NCI-H1105 treated with DMSO at 0.1 percent for 48 hours (cell line): ENCODE results near the gene TNNC2.
"Not testable (repeated sequence)": the region's sequence is repeated elsewhere in the genome, so short reads cannot be mapped to it uniquely, and the experiment has no call there.

Experiments
- DNase-seq: peaks from one replicate; lab custom pipeline; 2025; lab: John Stamatoyannopoulos, UW

Gene TNNC2

DNA sequence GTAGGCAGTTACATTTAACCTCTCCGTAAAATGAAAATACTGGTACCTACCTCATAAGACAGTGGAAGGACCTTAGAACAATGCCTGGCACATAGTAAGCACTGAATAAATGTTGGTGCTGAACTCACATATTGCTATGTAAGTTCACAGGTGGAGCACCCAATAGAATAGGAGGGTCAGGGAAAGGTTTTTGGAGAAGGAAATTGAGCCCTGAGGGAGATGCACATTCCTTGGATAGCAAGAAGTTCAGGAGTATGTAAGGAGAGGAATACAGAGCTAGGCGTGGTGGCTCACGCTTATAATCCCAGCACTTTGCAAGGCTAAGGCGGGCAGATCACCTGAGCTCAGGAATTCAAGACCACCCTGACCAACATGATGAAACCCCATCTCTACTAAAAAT, 7.6 kb downstream of the TNNC2 start:
- no peak for DNase-seq

DNA sequence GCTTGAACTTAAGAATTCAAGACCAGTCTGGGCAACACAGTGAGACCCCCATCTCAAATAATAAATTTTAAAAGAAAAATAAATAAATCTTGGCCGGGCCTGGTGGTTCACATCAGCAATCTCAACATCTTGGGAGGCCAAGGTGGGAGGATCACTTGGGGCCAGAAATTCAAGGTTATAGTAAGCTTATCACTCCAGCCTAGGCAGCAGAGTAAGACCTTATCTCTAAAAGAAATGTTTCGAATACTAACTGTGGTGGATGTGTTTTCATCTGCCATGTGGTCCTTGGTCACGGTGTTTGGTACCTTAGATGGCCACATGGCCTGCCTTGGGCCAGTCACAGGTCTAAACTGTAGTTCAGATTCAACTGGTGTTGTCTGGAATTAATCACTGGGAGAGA, 8.9 kb downstream of the TNNC2 start:
- DNase-seq, result no peak

DNA sequence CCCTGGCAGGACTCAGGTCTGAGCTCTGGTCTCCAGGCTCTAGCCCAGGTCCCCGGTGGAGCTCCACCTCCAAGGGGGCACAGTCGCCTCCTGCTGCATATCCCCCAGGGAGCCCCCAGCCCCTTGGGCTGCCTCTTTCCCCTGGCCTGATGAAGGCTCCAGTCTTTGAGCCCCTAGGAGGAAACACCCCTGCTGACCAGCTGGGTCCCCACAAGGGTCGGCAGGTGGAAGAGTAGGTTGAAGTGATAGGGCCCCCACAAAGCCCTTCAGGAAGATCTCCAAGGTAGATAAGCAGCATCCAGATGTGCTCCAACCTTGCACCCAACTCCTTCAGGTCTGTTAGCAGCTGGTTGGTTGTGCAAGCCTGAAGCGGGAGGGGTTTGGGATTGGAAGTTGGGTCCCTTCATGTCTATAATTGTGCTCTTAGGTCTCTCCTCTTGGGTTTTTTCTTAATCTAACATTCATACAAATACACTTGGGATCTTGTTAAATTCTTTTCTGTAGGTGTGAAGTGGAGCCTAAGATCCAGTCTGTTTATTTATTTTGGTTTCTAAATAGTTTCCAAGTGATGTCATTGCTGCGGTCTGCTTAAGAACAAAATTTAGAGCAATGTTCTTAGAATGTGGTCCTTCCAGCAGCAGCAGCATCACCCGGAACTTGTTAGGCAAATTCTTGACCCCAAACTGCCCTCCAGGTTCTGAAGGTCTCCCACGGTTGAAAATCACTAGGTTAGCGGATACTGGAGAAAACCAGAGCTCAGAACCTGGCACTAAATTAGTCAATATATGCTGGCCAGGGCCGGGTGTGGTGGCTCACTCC, 9.5 kb downstream of the TNNC2 start:
- no peak for DNase-seq

DNA sequence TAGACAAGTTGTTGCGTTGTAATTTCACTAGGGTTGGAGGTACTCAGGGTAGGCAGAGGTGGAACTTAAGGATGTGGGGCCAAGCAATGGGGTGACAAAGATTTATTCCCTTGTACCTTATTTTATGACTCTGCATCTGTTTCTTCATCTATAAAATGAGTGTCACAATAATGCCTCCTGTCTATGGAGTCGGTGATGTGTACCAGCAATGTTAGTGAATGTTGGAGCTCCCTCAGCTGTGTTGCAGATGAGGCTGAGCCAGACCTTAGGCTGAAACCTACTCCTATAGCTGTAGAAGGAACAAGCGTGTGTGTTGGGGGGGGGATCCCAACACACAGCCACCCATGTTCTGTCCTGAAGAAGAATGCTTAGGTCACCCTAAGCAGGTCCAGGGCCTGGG, 10.2 kb downstream of the TNNC2 start:
- no peak for DNase-seq

DNA sequence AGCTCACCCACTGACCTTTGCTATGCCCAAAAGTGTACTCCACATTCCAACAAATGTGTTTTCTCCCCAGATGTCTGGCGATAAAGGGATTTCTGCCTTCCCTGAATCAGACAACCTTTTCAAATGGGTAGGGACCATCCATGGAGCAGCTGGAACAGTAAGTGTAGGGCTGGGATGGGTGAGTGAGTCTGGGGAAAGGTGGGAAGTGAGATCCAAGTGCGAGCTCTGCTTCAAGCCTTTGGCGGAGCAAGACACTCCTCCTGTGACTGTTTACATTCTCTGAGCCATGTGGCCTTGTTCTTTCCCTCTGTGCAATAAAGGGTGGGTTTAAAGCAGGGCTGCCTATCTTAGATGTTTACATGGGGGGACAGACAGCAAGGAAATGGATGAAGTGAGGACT, 12.8 kb downstream of the TNNC2 start:
- DNase-seq, result no peak

DNA sequence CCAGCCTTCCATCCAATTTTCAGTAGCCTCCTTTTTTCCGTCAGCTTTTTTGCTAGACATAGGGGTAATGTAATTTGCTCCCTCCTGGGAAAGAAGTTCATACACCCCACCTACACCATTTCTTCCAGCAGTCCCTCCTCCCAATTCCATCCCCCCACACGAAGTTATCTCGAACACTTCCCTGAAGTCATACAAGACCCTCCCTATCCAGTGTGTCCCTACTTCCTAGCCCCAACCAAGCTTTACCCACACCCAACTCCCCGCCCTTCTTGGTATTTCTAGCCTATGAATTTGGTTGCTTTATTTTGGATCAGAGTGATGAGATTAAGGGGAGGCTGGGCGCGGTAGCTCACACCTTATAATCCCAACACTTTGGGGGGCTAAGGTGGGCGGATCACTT, 13.6 kb downstream of the TNNC2 start:
- no peak for DNase-seq

DNA sequence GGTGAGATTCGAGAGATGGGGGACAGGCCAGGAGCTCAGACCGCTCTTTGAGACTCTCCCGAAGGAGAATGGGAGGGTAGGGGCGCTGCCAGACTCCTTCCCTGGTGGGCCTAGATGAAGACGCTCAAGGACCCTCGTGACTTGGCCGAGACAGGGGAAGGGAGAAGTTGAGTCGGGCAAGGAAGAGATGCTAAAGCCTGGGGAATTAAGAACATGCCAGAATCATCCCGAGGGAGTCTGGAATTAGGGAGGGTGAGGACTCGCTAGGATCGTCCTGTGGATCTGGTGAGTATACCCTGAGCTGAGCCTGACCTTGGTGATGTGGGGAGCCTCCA, 14.1 kb downstream of the TNNC2 start:
- DNase-seq, result no peak

DNA sequence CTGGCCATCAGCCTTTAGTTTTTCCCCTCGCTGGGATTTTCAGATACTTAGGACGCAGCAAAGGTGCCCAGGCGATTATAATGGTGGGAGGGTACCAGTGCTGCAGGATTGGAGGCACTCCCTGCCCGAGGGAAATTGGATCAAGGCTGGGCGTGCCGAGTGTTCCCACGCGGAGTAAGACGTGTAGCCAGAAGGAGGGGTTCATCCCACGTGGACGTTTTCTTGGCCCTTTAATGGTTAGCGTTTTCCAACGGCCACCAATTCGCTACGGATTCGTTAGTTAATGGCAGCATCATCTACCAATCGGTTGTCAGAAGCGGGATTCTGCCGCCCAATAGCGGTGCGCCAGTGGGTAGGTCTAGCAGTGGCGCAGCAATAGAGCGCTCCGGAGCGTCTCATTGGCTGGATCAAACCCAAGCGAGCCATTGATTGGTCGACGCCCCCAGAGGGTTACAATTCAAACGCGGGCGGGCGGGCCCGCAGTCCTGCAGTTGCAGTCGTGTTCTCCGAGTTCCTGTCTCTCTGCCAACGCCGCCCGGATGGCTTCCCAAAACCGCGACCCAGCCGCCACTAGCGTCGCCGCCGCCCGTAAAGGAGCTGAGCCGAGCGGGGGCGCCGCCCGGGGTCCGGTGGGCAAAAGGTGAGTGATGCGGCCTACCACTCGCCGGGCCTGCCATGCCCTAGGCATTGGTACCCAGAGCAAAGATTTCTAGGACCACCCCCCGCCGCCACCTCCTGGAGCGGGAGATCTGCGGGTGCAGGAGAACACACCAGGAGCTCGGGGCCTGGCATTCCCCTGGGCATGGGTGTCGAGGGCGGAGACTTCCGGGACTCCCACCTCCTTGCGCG, 14.7 kb downstream of the TNNC2 start, which contains the start of gene UBE2C:
Gene UBE2C, plus strand, starts transcription at position 488 of the 849 bp plus-strand sequence. Its CDS starts 52 bp downstream, at position 540.
- peak; percentile 100 for DNase-seq

DNA sequence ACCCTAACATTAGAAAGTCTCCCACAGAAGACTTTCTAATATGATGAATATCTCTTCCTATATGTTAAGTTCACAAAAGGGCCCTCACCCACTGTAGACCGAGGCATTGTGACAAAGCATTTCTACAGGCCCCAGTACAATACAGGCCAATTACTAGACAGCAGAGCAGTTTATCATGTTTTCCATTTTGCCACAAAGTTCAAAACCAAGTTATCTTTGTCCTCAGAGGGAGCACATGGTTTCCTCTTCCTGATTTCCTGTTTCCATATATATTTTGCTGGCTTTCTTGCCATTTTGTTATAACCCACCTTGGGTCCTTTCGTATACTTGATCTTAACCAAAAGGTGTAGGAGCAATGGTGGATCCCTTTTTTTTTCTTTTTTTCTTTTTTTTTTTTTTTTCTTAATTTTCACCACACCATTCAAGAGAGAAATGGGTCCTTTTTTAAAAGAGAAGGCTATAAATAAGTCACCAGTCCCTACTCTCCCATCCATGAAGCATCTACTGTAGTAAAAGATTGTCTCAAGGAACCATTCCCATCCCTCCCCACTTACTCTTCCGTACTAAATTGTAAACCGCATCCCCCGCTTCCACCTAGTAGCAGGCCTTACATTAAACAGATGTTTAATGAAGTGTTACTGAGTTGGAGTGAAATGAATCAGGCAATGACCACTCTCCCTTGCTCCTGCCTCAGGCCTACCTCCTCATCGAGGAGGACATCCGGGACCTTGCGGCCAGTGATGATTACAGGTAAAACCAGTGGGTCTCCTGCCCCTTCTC, 16.7 kb downstream of the TNNC2 start:
- no peak for DNase-seq

DNA sequence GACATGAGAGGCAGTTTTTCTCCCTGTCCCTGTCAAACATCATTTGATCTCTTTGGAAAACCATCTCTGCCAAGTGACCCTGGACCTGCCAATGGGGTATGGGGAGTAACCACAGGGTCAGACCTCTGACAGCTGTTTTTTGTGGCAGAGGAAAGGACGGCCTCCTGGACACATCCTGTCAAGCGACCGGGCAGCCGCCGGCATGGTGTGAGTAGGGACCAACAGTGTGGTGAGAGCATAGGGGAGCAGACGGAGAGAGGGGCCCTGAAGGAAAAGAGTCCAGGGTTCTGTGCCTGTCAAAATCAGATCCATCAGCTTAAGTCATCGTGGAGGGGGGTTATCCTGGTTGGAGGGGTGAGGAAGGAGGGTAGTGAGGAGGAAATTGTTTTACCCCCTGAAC, 25.3 kb downstream of the TNNC2 start:
- no peak for DNase-seq

DNA sequence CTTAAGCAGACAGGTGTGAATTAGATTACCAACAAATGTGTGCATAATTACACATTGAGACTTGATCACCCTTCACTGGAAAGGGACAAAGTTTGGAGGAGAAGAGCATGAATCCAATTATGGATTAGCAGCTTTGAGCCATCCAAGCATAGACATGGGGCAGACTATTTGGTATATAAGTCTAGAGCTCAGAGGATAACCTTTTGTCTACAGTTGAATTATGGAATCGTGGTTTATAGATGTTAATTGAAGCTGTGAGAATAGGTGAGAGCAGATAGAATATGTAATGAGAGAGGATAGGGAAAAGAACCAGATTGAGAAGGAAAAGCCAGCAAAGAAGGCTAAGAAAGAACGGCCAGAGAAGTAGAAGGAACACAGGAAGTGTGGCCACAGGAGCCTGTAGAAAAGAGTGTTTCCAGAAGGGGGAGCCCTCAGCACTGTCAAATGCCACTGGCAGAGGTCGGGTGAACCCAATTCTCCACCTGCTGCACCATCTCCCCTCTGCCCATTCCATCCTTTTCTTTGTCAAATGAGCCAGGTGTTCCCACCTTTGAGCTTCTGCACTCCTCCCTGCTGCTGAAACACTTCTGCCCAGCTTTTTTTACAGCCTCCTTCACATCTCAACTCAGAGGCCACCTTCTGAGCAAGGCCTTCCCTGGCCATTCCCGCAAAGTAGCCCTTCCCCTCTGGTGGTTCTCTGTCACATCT, 28.0 kb downstream of the TNNC2 start:
- DNase-seq, result peak; percentile 68

DNA sequence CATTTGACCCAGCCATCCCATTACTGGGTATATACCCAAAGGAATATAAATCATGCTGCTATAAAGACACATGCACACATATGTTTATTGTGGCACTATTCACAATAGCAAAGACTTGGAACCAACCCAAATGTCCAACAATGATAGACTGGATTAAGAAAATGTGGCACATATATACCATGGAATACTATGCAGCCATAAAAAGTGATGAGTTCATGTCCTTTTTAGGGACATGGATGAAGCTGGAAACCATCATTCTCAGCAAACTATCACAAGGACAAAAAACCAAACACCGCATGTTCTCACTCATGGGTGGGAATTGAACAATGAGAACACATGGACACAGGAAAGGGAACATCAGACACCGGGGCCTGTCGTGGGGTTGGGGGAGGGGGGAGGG, 29.2 kb downstream of the TNNC2 start:
- DNase-seq, result not testable (repeated sequence)

DNA sequence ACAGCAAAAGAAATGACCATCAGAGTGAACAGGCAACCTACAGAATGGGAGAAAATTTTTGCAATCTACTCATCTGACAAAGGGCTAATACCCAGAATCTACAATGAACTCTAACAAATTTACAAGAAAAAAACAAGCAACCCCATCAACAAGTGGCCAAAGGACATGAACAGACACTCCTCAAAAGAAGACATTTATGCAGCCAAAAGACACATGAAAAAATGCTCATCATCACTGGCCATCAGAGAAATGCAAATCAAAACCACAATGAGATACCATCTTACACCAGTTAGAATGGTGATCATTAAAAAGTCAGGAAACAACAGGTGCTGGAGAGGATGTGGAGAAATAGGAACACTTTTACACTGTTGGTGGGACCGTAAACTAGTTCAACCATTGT, 29.6 kb downstream of the TNNC2 start:
- not testable (repeated sequence) for DNase-seq

DNA sequence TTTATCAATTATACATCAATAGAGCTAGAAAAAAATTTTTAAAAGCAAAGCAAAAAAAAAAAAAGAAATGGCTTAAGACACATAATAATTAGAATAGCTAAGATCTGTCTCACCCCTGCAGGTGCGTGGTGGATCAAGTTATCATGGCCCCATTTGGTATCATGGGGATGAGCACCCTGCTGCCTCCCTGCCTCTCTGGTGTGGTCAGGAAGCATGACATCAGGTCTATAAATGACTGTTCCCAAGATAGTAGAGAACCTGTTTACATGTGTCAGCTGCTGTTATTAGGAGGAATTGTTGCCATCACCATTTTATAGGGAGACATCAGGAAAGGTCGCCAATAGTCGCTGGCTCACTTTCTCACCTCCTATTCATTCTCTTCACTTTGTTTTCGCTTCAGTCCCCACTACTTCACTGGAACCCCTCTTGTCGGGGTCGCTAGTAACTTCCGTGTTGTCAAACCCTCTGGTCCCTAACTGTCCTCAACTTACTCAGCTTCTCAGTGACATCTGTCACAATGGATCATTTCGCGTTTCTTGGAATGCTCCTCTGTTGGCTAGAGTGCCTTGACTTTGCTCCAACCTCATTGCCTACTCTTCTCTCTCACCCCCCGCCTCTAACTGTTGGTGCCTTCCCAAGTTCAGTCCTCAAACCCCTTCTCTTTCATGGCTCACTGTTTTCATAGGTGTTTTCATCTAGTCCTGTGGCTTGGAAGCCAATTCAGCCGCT, 30.6 kb downstream of the TNNC2 start:
- no peak for DNase-seq

DNA sequence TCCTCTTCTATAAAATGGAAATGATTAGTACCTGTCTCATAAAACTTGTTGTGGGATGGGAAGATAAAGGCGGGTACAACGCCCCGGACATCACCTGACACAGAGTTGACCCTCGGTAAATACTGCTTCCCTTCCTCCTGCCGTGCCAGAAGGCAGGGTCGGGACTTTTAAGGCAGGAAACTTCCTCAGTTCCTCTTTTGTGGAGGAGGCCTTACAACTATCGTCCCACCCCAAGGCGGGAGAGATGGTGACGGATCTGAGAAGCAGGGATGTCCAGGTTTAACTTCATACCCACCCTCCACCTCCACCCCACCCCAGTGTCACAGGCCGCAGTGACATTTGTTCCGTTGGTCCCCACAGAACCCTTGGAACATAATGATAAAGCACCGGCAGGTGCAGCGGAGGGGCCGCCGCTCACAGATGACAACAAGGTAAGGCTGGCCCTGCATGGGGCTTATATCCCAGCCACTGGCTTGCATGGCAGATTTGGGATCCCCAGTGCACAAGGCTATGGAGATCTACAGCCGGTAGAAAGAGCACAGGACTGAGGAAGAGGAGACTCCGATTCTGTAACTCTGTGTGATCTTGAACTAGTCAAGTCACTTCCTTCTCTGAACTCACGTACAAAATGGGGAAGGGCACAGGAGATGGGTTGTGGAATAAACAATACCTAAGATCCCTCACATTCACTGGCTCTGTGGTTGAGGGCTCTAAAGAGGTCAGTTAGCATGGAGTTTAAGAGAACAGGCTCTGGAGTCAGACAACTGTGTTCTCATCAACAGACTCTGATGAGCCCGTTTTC, 34.6 kb downstream of the TNNC2 start:
- no peak for DNase-seq

DNA sequence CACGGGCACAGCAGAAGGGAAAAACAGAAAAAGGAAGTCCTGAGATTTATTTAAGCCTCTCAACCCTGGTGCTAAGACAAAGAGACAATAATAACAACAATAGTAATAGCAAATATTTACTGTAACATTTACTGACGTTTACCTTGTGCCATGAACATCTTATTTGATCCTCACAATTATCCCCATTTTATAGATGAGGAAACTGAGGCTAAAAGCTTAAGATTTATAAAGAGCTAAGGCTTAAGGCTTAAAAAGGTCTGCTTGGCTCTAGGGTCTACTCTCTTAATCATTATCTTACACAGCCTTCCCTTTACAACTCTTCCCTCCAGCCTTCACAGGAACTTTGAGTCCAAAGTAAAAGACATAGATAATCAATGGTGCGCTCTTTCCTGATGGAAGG, 38.8 kb downstream of the TNNC2 start:
- DNase-seq, result no peak

DNA sequence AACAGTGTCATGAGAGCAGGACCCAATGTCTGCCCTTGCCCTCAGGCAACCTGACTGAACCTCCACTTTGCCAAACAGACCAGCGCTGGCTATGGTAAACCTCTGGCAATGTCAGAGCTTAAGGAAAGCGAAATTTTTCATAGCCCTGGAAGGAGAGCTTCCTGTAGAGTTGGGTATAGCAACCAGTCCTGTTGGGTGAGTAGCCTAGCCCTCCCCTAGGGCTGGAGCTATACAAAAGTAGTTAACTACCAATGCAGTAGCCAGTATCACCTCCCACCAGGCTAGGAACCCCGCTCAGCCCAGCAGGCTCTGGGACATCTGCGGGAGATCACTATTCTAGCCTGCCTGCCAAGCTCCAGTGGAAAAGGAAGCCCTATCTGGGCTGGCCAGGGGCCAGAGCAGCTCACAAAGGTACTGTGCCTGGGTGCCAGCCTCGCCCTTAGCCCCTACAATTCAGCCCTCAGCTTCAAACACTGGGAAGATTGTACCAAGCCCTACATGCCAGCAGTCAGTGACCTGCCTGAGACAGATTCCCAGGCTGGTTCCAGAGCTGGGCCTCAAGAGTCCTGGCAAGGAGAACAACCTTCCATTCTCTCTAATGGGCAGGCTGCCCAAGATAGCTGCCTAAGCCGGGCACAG, 43.3 kb downstream of the TNNC2 start:
- DNase-seq, result no peak

DNA sequence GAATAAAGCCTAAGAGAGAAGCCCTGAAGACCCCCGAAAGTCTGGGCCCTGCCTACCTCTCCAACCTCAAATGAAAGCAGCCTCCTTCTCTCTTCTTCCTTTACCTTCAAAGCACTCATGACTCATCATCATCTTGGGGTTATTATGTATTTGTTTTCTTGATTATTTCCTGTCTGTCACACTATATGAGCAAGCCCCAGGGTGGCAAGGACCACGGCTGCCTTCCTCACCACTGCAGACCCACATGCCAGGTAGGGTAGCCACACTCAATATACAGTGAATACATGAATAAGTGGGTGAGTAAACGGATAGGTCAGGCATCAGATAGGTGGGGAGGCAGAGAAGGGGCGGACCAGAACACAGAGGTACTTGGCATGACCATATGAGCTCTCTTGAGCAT, 44.2 kb downstream of the TNNC2 start:
- no peak for DNase-seq

DNA sequence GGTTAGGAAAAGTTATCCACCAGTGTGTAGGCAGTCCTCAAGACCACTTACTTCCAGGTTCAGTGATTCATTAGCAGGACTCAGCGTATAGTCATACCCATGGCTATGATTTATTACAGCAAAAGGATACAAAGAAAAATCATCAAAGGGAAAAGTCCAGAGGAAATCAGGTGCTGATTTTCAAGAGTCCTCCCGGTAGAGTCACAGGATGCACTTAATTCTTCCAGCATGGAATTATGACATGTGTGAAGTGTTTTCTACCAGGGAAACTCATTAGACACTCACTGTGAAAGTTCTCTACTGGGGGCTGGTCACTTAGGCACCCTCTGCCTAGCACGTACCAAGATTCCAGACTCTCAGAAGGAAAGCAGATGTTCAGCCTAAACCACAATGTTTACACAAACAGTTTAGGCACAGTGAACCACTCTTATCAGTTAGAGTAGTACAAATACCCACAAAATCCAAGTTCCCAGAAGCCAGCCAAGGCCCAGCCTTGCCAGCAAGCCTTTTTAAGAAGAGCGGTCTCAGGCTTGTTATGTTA, 45.7 kb downstream of the TNNC2 start:
- DNase-seq, result no peak

DNA sequence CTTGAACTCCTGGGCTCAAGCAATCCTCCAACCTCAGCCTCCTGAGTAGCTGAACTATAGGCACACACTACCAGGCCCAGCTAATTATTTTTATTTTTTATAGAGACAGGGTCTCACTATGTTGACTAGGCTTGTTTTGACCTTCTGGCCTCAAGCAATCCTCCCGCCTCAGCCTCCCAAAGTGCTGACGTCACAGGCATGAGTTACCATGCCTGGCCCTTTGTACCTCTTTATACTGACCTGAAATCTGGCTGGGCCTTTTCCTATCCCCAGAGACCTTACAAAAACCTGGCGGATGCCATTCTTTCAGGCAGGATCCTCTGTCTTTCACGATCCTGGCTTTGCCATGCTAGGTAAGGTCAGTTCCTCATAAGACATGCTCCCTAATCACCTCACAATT, 47.0 kb downstream of the TNNC2 start:
- DNase-seq, result no peak
